Endothelial cell of umbilical vein (primary cell): Measurements from ENCODE around the gene MUTYH. TPM values are rescaled to one million over a fixed set of nuclear protein-coding genes. Genes with fewer than 3 reads are reported as not detected.
"Not testable (repeated sequence)": the region's sequence is repeated elsewhere in the genome, so short reads cannot be mapped to it uniquely, and the experiment has no call there.

ENCODE experiments used
- BruUV-seq: library from RNA; stranded (reverse); fragments of 400-500 nt; replicated peaks from 2 replicates; lab custom pipeline; 2021; lab: Mats Ljungman, UMichigan
- CTCF ChIA-PET: fragments of 300-600, 350-600 bp; sonication (Branson Sonifier 250); formaldehyde crosslinking; loops from one replicate; lab custom pipeline; 2021; ENCODE audit warnings: antibody characterized with exemption, inconsistent platforms; lab: Charles Lee
- POLR2A ChIA-PET: fragments of 300-600, 350-600 bp; sonication (Branson Sonifier 250); formaldehyde crosslinking; loops from one replicate; lab custom pipeline; 2021; ENCODE audit warnings: antibody characterized with exemption, inconsistent platforms; lab: Charles Lee
- DNase-seq: peaks from one replicate; pipeline ENCODE4 v3.0.0-alpha.2; 2011; ENCODE audit warnings: low read depth, low spot score
- FAIRE-seq: peaks from 2 replicates; lab custom pipeline; 2011; peaks lifted over from hg19 to GRCh38; lab: Jason Lieb, UNC
- H2AFZ ChIP-seq: 2 replicates; pipeline ENCODE4 v1.6.0; 2012; ENCODE audit warnings: low read depth, low read length, control low read depth, inconsistent platforms
- H3K27ac ChIP-seq: 2 replicates; pipeline ENCODE4 v1.5.1; 2011; ENCODE audit warnings: low read depth, mild to moderate bottlenecking, control low read depth, low read length, moderate library complexity; ENCODE audit not compliant: insufficient read depth
- H3K27me3 ChIP-seq, 2 experiments: 2 replicates each; pipeline versions ENCODE4 v1.6.0 to v1.6.1; 2011; ENCODE audit warnings: low read length in 2 of 2, mixed read lengths in 1 of 2; ENCODE audit not compliant: control insufficient read depth in 2 of 2, insufficient read depth in 2 of 2
- H3K36me3 ChIP-seq, 2 experiments: 2 replicates in 1 of 2; 3 replicates in 1 of 2; pipeline ENCODE4 v1.5.1; 2011; ENCODE audit warnings: low read length in 2 of 2, mild to moderate bottlenecking in 1 of 2, moderate library complexity in 1 of 2; ENCODE audit not compliant: control insufficient read depth in 2 of 2, insufficient read depth in 2 of 2; ENCODE audit errors: extremely low read depth in 1 of 2
- H3K4me1 ChIP-seq: 3 replicates; pipeline ENCODE4 v1.5.1; 2011; ENCODE audit warnings: mild to moderate bottlenecking, low read length; ENCODE audit not compliant: control insufficient read depth, insufficient read depth; ENCODE audit errors: extremely low read depth
- H3K4me2 ChIP-seq: 2 replicates; pipeline ENCODE4 v1.6.1; 2011; ENCODE audit warnings: low read length, control low read depth, mixed read lengths; ENCODE audit not compliant: insufficient read depth
- H3K4me3 ChIP-seq, 3 experiments: fragments of 200-600 bp in 1 of 3; sonication (generic), shearing (Covaris generic) in 1 of 3; replicated peaks in 1 of 3; 2 replicates each; pipeline ENCODE4 v1.5.1; 2011 to 2016; ENCODE audit warnings: control low read depth in 3 of 3, low read length in 3 of 3, mild to moderate bottlenecking in 2 of 3, inconsistent platforms in 1 of 3, low read depth in 1 of 3, moderate library complexity in 1 of 3; ENCODE audit not compliant: insufficient read depth in 1 of 3
- H3K79me2 ChIP-seq: 2 replicates; pipeline ENCODE4 v1.6.0; 2012; ENCODE audit warnings: low read length, inconsistent platforms; ENCODE audit not compliant: control insufficient read depth, insufficient read depth
- H3K9ac ChIP-seq: replicated peaks from 2 replicates; pipeline ENCODE3; 2011; ENCODE audit warnings: low read length, control low read depth; ENCODE audit not compliant: insufficient read depth; ENCODE audit errors: extremely low read depth
- H3K9me1 ChIP-seq: replicated peaks from 3 replicates; pipeline ENCODE4 v1.6.0; 2011; ENCODE audit warnings: mild to moderate bottlenecking, low read length; ENCODE audit not compliant: control insufficient read depth, insufficient read depth; ENCODE audit errors: extremely low read depth
- H3K9me3 ChIP-seq: replicated peaks from 2 replicates; pipeline ENCODE4 v1.5.1; 2012; ENCODE audit warnings: low read length, inconsistent platforms; ENCODE audit not compliant: control insufficient read depth, insufficient read depth
- H4K20me1 ChIP-seq: replicated peaks from 2 replicates; pipeline ENCODE3; 2011; ENCODE audit warnings: mild to moderate bottlenecking, low read length; ENCODE audit not compliant: control insufficient read depth, insufficient read depth; ENCODE audit errors: extremely low read depth
- EZH2 ChIP-seq: IDR thresholded peaks from 2 replicates; pipeline ENCODE4 v1.6.1; 2012; ENCODE audit warnings: borderline replicate concordance, low read depth, mild to moderate bottlenecking, moderate library complexity, low read length, inconsistent platforms; ENCODE audit not compliant: severe bottlenecking
- FOS ChIP-seq: IDR thresholded peaks from 2 replicates; pipeline ENCODE4 v1.6.1; 2011; ENCODE audit warnings: mild to moderate bottlenecking, low read length, moderate library complexity, borderline replicate concordance; ENCODE audit not compliant: insufficient read depth
- GATA2 ChIP-seq: IDR thresholded peaks from 2 replicates; pipeline ENCODE4 v1.7.0; 2011; ENCODE audit warnings: low read depth, mild to moderate bottlenecking, moderate library complexity, mixed read lengths, low read length; ENCODE audit not compliant: insufficient read length, insufficient read depth
- JUN ChIP-seq: IDR thresholded peaks from 2 replicates; pipeline ENCODE4 v1.6.1; 2011; ENCODE audit warnings: borderline replicate concordance, low read depth; ENCODE audit not compliant: insufficient read length, insufficient read depth
- MYC ChIP-seq: IDR thresholded peaks from one replicate; pipeline ENCODE4 v1.6.1; 2011; ENCODE audit warnings: mild to moderate bottlenecking, low read depth, low read length
- POLR2A ChIP-seq: IDR thresholded peaks from 2 replicates; pipeline ENCODE4 v1.6.1; 2012; ENCODE audit warnings: low read depth, mild to moderate bottlenecking, control low read depth, low read length
- POLR2AphosphoS5 ChIP-seq: IDR thresholded peaks from 2 replicates; pipeline ENCODE4 v1.6.1; 2012; ENCODE audit warnings: low read depth, mild to moderate bottlenecking, control low read depth, low read length, moderate library complexity; ENCODE audit not compliant: insufficient read depth
- dilution Hi-C: fragments of 300-500 bp; cut with MboI; formaldehyde crosslinking; loops from one replicate; pipeline ENCODE4 v1.15.0; 2019; ENCODE audit warnings: low sequenced_read_pairs; ENCODE audit not compliant: extremely low pct_ligation_motif_present
- intact Hi-C: fragments of 100-400 bp; cut with micrococcal nuclease; formaldehyde crosslinking; loops from one replicate; pipeline ENCODE4 v1.10.0; 2022
- polyA plus RNA-seq, 4 experiments: library from polyadenylated mRNA; depleted of rRNA in 3 of 4; stranded (reverse) in 3 of 4; unstranded in 1 of 4; fragments of >200 nt; gene quantifications; 2 replicates each; pipeline versions ENCODE4 v1.2.1 to v1.2.3, GENCODE V29; 2011 to 2012; ENCODE audit warnings: missing spikeins in 1 of 4
- total RNA-seq: library from RNA; stranded (reverse); gene quantifications from 2 replicates; pipeline ENCODE4 v1.2.3, GENCODE V29; 2021
- TF ChIP-seq, protein P1 (sequence below): IDR thresholded peaks from 2 replicates; pipeline ENCODE4 v1.6.1; 2011; ENCODE audit not compliant: insufficient read depth, insufficient read length
- TF ChIP-seq, protein P2 (sequence below), 2 donors: IDR thresholded peaks; 1 replicate in 1 of 2; 2 replicates in 1 of 2; pipeline ENCODE4 v1.5.1; 2011; ENCODE audit warnings: low read length in 2 of 2, mild to moderate bottlenecking in 2 of 2, moderate library complexity in 2 of 2, control low read depth in 1 of 2, inconsistent platforms in 1 of 2, low read depth in 1 of 2; ENCODE audit not compliant: insufficient read depth in 1 of 2; ENCODE audit errors: extremely low read depth in 1 of 2

Gene MUTYH
- total and polyA plus RNA-seq, 2 donors (not counting 3 experiments of a cell fraction or from before 2014, with no cell fraction given): 12.3 to 16.6 TPM

DNA sequence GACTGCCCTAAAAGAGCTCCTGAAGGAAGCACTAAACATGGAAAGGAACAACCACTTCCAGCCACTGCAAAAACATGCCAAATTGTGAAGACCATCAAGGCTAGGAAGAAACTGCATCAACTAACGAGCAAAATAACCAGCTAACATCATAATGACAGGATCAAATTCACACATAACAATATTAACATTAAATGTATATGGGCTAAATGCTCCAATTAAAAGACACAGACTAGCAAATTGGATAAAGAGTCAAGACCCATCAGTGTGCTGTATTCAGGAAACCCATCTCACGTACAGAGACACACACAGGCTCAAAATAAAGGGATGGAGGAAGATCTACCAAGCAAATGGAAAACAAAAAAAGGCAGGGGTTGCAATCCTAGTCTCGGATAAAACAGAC is 53.7 kb downstream of the MUTYH start:
- H4K20me1 ChIP-seq, FAIRE-seq, H3K27ac ChIP-seq, H3K9me1 ChIP-seq, H3K4me3 ChIP-seq, H3K36me3 ChIP-seq, CTCF ChIA-PET, BruUV-seq, dilution Hi-C loops, H3K27me3 ChIP-seq, H3K4me2 ChIP-seq, H3K4me1 ChIP-seq, H3K9ac ChIP-seq, H2AFZ ChIP-seq, intact Hi-C loops, H3K79me2 ChIP-seq, H3K9me3 ChIP-seq, POLR2A ChIA-PET, DNase-seq: not testable (repeated sequence)

DNA sequence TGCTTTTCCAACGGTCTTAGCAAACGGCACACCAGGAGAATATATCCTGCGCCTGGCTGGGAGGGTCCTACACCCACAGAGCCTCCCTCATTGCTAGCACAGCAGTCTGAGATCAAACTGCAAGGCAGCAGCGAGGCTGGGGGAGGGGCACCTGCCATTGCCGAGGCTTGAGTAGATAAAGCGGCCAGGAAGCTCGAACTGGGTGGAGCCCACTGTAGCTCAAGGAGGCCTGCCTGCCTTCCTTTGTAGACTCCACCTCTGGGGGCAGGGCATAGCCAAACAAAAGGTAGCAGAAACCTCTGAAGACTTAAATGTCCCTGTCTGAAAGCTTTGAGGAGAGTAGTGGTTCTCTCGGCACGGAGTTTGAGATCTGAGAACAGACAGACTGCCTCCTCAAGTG is 55.4 kb downstream of the MUTYH start:
- H4K20me1 ChIP-seq, H3K9me1 ChIP-seq, H3K9ac ChIP-seq, H3K4me2 ChIP-seq, H3K27ac ChIP-seq, H3K9me3 ChIP-seq, POLR2A ChIA-PET, H2AFZ ChIP-seq, DNase-seq, H3K36me3 ChIP-seq, H3K4me1 ChIP-seq, H3K79me2 ChIP-seq, H3K4me3 ChIP-seq, intact Hi-C loops, BruUV-seq, dilution Hi-C loops, FAIRE-seq, H3K27me3 ChIP-seq: not testable (repeated sequence)
- CTCF ChIA-PET: interaction anchor here (1.6 kb wide), 1 partner anchor 266 kb away, joined by 3 read pairs; no protein-coding TSS in a partner anchor

DNA sequence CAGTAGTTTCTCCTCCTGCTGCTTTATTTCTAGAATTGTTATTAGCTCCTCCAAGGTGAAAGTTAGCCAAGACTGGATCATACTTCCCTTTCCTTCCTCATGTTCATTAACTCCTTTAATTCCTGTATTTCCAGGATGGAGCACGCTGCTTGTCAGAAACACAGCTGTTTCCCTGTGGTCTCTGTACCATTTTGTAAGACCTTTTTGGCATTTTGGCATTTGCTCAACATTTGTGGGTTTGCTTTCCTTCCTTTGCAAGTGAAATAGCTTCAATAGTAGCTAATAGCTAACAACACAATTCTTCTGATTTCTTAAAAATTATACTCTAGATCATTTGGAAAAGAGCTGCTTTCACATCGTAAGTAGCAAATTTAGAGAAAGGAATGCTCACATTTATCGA is 57.9 kb downstream of the MUTYH start:
- H2AFZ ChIP-seq: peak overlapping the region; percentile 52
- POLR2A ChIA-PET: no interaction called here
- intact Hi-C loops: no loop called here

More for the DNA sequence above, 57.9 kb downstream of the MUTYH start:
- Histone ChIP-seq H3K79me2 (no peaks in the 10 kb centered on the region), H3K9me3 (no peaks in the 10 kb centered on the region), H3K9ac (no peak overlapping the region), H3K27ac (no peak overlapping the region), H4K20me1 (no peaks in the 10 kb centered on the region), H3K27me3 (no peaks in the 10 kb centered on the region), H3K4me1 (peaks cover 6% of the 10 kb centered on the region), H3K4me2 (no peak overlapping the region), H3K9me1 (no peaks in the 10 kb centered on the region), H3K4me3 (no peak overlapping the region), H3K36me3 (no peaks in the 10 kb centered on the region)
- no peak for TF ChIP-seq MYC
- TF ChIP-seq, protein P1, sequence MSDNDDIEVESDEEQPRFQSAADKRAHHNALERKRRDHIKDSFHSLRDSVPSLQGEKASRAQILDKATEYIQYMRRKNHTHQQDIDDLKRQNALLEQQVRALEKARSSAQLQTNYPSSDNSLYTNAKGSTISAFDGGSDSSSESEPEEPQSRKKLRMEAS: no peak
- no peak for TF ChIP-seq JUN
- TF ChIP-seq POLR2A: no peak
- TF ChIP-seq FOS: no peak
- TF ChIP-seq, protein P2, sequence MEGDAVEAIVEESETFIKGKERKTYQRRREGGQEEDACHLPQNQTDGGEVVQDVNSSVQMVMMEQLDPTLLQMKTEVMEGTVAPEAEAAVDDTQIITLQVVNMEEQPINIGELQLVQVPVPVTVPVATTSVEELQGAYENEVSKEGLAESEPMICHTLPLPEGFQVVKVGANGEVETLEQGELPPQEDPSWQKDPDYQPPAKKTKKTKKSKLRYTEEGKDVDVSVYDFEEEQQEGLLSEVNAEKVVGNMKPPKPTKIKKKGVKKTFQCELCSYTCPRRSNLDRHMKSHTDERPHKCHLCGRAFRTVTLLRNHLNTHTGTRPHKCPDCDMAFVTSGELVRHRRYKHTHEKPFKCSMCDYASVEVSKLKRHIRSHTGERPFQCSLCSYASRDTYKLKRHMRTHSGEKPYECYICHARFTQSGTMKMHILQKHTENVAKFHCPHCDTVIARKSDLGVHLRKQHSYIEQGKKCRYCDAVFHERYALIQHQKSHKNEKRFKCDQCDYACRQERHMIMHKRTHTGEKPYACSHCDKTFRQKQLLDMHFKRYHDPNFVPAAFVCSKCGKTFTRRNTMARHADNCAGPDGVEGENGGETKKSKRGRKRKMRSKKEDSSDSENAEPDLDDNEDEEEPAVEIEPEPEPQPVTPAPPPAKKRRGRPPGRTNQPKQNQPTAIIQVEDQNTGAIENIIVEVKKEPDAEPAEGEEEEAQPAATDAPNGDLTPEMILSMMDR (IDR thresholded peaks at IDR 0.05; ENCODE audit: extremely low read depth in 1 of 2, insufficient read depth in 1 of 2, low read depth in 1 of 2, low read length in 2 of 2): no peak
- TF ChIP-seq POLR2AphosphoS5: no peak
- no peak for TF ChIP-seq GATA2
- no peak for TF ChIP-seq EZH2
- peak; percentile 78 for DNase-seq
- dilution Hi-C loops: no loop called here
- CTCF ChIA-PET: interaction anchor here (1.0 to 3.2 kb wide), 9 partner anchors 10 to 264 kb away, joined by 3 to 12 read pairs (median 6); no protein-coding TSS in a partner anchor
- FAIRE-seq: no peak
- no TSS peak for BruUV-seq
